ENCODE measurements around the gene VIL1. TPM values are rescaled to one million over a fixed set of nuclear protein-coding genes. Genes with fewer than 3 reads are reported as not detected.

The VIL1 gene
- total RNA-seq, 1 experiment from 2014 or later: 0.18 TPM

GRCh38 chr2:218421027-218421426, 2.1 kb downstream of the VIL1 start:
- no peak for TF ChIP-seq TCF7L2 (IDR thresholded peaks at IDR 0.05; ENCODE audit: low read depth, low read length)
- TF ChIP-seq POLR2AphosphoS5 (IDR thresholded peaks at IDR 0.05; ENCODE audit: low read depth, low read length): no peak
- TF ChIP-seq SIN3A (IDR thresholded peaks at IDR 0.05; ENCODE audit: borderline replicate concordance, insufficient read depth, low read depth, low read length): no peak
- no peak for TF ChIP-seq CTCF (IDR thresholded peaks at IDR 0.05)
- TF ChIP-seq REST (IDR thresholded peaks at IDR 0.05; ENCODE audit: insufficient read depth in 1 of 2, low read depth in 2 of 2, low read length in 1 of 2): no peak
- intact Hi-C loops (cut with micrococcal nuclease; ENCODE audit: unreplicated experiment): no loop called here
- no peaks in the 10 kb centered on the region for H3K9me3 ChIP-seq (ENCODE audit: control insufficient read depth, insufficient read depth, low read depth, low read length)
- DNase-seq (ENCODE audit: low read depth, low spot score) (no peak), ATAC-seq (no peak)
- ChIA-PET CTCF (interaction anchor here (0.7 kb wide), 1 partner anchor 62 kb away, joined by 10 read pairs; no protein-coding TSS in a partner anchor), POLR2A (no interaction called here)
- H3K36me3 ChIP-seq (ENCODE audit: control insufficient read depth, insufficient read depth, low read length): no peaks in the 10 kb centered on the region
- H3K27ac ChIP-seq (ENCODE audit: low read length): no peak overlapping the region
- H3K4me3 ChIP-seq (ENCODE audit: low read depth in 2 of 2, low read length in 2 of 2): no peak overlapping the region
- in situ Hi-C loops (cut with HindIII; ENCODE audit: low pct_unique_long_range_greater_than_20kb, low sequenced_read_pairs): no loop called here
- BruUV-seq (replicated peaks): no TSS peak
- no peaks in the 10 kb centered on the region for H3K27me3 ChIP-seq (ENCODE audit: control insufficient read depth, insufficient read depth, low read length)
- H3K4me1 ChIP-seq (ENCODE audit: control insufficient read depth, insufficient read depth, low read length): no peaks in the 10 kb centered on the region

GRCh38 chr2:218422403-218423086, 3.6 kb downstream of the VIL1 start:
- BruUV-seq (replicated peaks): no TSS peak
- H3K4me3 ChIP-seq (ENCODE audit: low read depth in 2 of 2, low read length in 2 of 2): no peak overlapping the region
- DNase-seq (ENCODE audit: low read depth, low spot score) (no peak), ATAC-seq (no peak)
- no peaks in the 10 kb centered on the region for H3K4me1 ChIP-seq (ENCODE audit: control insufficient read depth, insufficient read depth, low read length)
- no peaks in the 10 kb centered on the region for H3K9me3 ChIP-seq (ENCODE audit: control insufficient read depth, insufficient read depth, low read depth, low read length)
- TF ChIP-seq REST (IDR thresholded peaks at IDR 0.05; ENCODE audit: insufficient read depth in 1 of 2, low read depth in 2 of 2, low read length in 1 of 2) (no peak), SIN3A (IDR thresholded peaks at IDR 0.05; ENCODE audit: borderline replicate concordance, insufficient read depth, low read depth, low read length) (no peak), TCF7L2 (IDR thresholded peaks at IDR 0.05; ENCODE audit: low read depth, low read length) (no peak)
- in situ Hi-C loops (cut with HindIII; ENCODE audit: low pct_unique_long_range_greater_than_20kb, low sequenced_read_pairs) (no loop called here), intact Hi-C loops (cut with micrococcal nuclease; ENCODE audit: unreplicated experiment) (no loop called here)
- no peaks in the 10 kb centered on the region for H3K36me3 ChIP-seq (ENCODE audit: control insufficient read depth, insufficient read depth, low read length)
- H3K27me3 ChIP-seq (ENCODE audit: control insufficient read depth, insufficient read depth, low read length): no peaks in the 10 kb centered on the region
- ChIA-PET CTCF (no interaction called here), POLR2A (no interaction called here)
- no peak overlapping the region for H3K27ac ChIP-seq (ENCODE audit: low read length)
